ENCODE data around the gene SLC24A4.

The SLC24A4 gene

GRCh38 chr14:92431199-92431725, 108.3 kb downstream of the SLC24A4 start:
- no peak for DNase-seq (ENCODE audit: low spot score)
- no peak for TF ChIP-seq CTCF (IDR thresholded peaks at IDR 0.05; ENCODE audit: borderline replicate concordance, control extremely low read depth, extremely low read depth, insufficient read depth, missing control alignments)
- in situ Hi-C loops (cut with MboI; ENCODE audit: low sequenced_read_pairs, unreplicated experiment): no loop called here

GRCh38 chr14:92433407-92433806, 110.4 kb downstream of the SLC24A4 start:
- in situ Hi-C loops (cut with MboI; ENCODE audit: low sequenced_read_pairs, unreplicated experiment): no loop called here
- no peak for TF ChIP-seq CTCF (IDR thresholded peaks at IDR 0.05; ENCODE audit: borderline replicate concordance, control extremely low read depth, extremely low read depth, insufficient read depth, missing control alignments)
- DNase-seq (ENCODE audit: low spot score): no peak

GRCh38 chr14:92435154-92435553, 112.2 kb downstream of the SLC24A4 start:
- in situ Hi-C loops (cut with MboI; ENCODE audit: low sequenced_read_pairs, unreplicated experiment): no loop called here
- DNase-seq (ENCODE audit: low spot score): no peak
- no peak for TF ChIP-seq CTCF (IDR thresholded peaks at IDR 0.05; ENCODE audit: borderline replicate concordance, control extremely low read depth, extremely low read depth, insufficient read depth, missing control alignments)

GRCh38 chr14:92436115-92436776, 113.3 kb downstream of the SLC24A4 start:
- DNase-seq (ENCODE audit: low spot score): no peak
- no peak for TF ChIP-seq CTCF (IDR thresholded peaks at IDR 0.05; ENCODE audit: borderline replicate concordance, control extremely low read depth, extremely low read depth, insufficient read depth, missing control alignments)
- in situ Hi-C loops (cut with MboI; ENCODE audit: low sequenced_read_pairs, unreplicated experiment): no loop called here

GRCh38 chr14:92437309-92437708, 114.3 kb downstream of the SLC24A4 start:
- DNase-seq (ENCODE audit: low spot score): no peak
- TF ChIP-seq CTCF (IDR thresholded peaks at IDR 0.05; ENCODE audit: borderline replicate concordance, control extremely low read depth, extremely low read depth, insufficient read depth, missing control alignments): no peak
- in situ Hi-C loops (cut with MboI; ENCODE audit: low sequenced_read_pairs, unreplicated experiment): no loop called here

- in situ Hi-C loops (cut with MboI; ENCODE audit: low sequenced_read_pairs, unreplicated experiment): no loop called here
- DNase-seq (ENCODE audit: low spot score): no peak
- TF ChIP-seq CTCF (IDR thresholded peaks at IDR 0.05; ENCODE audit: borderline replicate concordance, control extremely low read depth, extremely low read depth, insufficient read depth, missing control alignments): no peak
Observed at GRCh38 chr14:92437729-92438285, 114.8 kb downstream of the SLC24A4 start.

All from GM13976 (cell line).